ENCODE data around the gene CFAP251.

Gene CFAP251

DNA sequence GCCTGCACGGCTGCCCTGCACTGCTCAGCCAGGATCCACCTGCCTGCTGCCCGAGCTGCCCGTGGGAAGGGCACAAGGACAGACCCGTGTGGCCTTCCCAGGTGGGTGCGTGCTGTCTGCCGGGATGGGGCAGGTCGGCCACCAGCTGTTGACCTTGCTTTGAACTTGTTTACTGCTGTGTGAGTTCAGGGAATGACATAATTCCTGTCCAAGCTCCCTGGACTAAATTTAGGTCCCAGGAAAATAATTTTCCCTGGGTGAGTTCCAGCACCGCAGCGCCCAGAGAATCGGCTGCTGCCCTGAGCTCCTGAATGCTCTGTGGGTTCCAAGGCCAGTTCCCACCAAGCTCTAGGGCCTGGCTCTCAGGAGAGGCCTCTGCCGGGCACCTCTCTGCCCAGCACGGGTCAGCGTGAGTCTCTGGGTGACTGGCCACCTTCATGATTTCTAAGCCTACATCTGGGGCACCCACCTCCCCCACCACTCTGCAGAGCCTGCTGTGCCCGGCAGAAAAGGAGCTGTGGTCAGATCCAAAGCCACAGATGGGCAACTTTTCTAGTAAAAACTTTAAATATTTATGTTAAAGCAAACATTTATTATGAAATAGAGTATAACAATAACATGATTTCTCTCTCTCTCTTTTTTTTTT is 133.0 kb downstream of the CFAP251 start:
- DNase-seq (ENCODE audit: low read depth in 2 of 3, low spot score in 2 of 3) = no peak

DNA sequence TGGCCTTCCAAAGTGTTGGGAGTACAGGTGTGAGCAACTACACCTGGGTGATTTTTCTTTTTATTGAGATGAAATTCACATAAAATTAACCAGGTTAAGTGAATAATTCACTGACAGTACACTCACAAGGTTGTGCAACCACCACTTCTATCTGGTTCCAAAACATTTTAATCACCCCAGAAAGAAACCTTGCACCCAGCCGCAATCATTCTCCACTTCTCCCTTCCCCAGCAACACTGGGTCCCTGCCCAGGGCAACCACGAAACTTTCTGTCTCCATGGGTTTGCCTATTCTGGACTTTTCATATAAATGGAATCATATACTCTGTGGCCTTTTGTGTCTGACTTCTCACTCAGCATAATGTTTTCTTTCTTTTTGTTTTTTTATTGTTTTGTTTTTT is 133.9 kb downstream of the CFAP251 start:
- no peak for DNase-seq (ENCODE audit: low read depth in 2 of 3, low spot score in 2 of 3)
